ENCODE results near the gene TPGS2.

- TF ChIP-seq EZH2 (optimal IDR thresholded peaks at IDR 0.05; ENCODE audit: low read depth, low read length) (no peak), CTCF (IDR thresholded peaks at IDR 0.05; ENCODE audit: low read length) (no peak)
Observed at GRCh38 chr18:36862182-36862581, 33.4 kb upstream of the TPGS2 start.
